GM18526 (cell line): ENCODE data around the gene ERC2.

Source experiments
- POLR2A ChIP-seq: IDR thresholded peaks from 3 replicates; pipeline ENCODE4 v1.6.1; 2011; ENCODE audit not compliant: insufficient read length; ENCODE audit errors: extremely low read depth

The ERC2 gene

DNA sequence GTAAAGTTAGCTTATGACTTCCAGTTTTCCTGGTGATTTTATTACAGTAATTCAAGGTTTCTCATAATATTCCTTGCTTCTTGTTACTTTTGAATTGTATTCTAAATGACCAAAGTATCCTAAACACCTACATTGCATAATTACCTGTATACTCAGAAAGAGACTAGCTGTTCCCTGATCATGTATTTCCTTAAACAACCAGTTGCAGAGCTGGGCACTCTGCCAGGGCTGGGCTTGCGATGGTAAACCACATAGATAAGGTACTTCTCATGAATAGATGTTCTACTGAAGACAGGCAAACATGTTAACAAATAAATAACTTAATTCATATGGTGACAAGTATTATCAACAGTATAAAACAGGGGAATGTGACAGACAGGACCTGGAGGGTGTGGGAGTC is 838.8 kb downstream of the ERC2 start:
- no peak for TF ChIP-seq POLR2A

DNA sequence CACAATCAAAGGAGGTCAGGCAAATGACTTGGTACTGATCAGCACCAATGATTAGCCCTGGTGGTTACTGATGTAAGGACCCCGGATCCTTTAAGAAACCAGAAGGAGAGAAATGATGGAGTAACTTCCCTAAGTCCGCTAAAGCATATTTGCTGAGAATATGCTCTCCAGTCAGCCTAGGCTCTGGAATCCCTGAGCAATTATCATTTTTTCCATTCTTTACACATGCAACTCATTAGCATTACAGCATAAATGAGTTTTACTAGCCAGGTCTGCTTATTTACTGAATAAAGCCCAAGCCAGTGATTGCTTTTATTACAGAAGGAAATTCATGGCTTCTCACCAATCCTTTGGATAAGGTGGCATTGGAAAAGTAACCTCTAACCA is 842.0 kb downstream of the ERC2 start:
- TF ChIP-seq POLR2A, result no peak

DNA sequence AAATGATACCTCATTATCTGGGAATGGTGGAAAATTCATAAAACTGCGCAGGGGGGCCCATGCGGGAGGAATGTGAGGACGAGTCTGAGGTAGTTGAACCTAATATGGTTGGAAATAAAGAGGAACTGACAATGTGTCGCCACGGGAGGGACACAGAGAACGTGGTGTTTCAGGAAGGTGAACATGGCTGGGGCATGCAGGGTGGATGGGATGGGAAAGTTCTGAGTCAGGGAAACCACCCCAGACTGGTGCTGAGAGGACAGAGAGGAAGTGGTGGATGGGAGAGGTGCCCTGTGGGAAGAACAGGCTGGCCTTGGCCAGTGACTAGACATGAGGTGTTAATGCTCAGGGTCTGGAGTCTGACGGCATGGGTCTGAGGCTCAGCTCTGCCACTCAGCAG is 844.0 kb downstream of the ERC2 start:
- no peak for TF ChIP-seq POLR2A

DNA sequence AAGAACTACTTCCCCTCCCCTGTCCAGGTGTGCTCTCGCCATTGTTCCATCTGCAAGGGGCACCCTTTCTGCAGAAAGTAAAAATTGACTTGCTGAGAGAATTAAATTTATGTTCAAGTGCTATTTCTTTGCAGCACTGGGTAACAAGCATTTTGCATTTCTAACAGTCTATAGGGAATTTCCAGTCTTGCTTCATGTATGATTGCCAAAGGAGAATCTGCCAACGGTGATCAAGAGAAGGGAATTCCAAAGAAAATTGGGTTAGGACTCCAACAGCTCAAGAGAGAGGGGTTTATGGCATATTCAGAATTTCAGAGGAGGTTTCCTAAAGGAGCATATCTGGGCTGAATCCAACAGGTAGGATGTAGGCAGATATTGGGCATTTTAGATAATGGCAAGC is 844.5 kb downstream of the ERC2 start:
- TF ChIP-seq POLR2A, result no peak

DNA sequence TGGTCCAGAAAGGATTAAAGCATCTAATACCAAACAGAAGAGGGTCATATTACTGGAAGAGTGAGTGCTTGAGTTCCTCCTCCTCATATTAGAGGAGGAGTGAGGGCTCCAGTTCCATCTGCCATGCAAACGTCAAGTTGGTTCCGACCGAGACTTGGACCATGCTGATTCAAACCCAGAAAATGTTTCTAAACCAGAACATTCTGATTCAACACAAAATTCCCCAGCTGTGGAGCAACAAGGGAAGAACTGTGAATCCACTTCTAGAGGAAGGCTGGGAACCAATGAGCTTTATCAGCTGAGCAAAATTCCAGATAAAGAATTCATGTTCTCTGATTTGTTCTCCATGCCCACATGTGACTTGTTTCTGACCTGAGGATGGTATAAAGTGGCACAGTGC is 845.5 kb downstream of the ERC2 start:
- no peak for TF ChIP-seq POLR2A

DNA sequence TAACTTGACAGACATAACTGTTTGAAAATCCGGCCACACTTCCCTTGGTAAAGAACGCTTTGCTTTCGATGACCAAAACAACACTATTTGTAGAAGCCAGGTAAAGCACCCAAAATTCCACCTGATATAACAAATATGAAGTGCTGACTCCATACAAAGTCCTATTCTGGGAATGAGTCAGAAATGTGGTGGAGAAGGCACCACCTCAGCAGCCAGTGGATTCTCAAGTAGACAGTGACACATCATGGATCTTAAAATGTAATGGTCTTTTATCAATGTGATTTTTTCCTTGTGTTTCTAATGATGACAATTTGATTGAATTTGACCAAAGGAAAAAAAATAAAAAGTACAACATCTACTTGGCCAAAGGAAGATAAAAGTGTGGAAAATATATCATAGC is 846.2 kb downstream of the ERC2 start:
- no peak for TF ChIP-seq POLR2A

DNA sequence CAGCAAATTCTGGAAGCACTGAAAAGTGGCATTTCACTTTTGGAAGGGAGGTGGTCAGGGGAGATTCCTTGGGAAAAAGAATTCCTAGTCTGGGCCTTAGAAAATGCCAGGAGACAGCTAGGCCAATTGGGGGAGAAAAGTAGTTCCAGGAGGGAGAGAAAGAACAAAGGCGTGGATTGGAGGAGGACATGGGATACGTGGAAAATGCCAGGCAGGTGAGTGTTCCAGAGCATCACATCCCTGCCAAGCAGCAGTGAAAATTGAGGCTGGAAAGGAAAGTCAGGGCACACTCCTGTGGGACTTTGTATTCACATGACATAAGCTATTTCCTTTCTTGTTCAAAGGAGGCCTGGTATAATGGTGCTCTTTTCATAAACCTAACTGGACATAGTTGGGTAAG is 846.6 kb downstream of the ERC2 start:
- TF ChIP-seq POLR2A, result no peak

DNA sequence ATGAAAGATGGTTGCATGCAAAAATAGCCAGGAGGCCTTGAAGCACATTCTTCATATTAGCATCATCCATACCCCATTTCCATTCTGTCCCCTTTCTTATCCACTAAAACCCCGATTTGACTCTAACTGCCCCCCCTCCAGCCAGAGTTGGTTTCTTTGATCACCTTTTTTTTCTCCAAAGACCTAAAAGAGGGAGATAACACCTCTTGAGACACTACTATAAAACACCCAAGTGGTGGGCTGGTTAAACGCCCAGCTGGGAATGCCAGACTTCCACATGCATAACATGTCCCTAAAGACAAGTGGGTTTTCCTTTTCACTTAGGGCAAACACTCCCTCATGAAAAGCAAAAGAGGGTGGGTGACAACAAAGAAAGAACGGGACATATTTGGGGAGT is 847.2 kb downstream of the ERC2 start:
- TF ChIP-seq POLR2A, result no peak

DNA sequence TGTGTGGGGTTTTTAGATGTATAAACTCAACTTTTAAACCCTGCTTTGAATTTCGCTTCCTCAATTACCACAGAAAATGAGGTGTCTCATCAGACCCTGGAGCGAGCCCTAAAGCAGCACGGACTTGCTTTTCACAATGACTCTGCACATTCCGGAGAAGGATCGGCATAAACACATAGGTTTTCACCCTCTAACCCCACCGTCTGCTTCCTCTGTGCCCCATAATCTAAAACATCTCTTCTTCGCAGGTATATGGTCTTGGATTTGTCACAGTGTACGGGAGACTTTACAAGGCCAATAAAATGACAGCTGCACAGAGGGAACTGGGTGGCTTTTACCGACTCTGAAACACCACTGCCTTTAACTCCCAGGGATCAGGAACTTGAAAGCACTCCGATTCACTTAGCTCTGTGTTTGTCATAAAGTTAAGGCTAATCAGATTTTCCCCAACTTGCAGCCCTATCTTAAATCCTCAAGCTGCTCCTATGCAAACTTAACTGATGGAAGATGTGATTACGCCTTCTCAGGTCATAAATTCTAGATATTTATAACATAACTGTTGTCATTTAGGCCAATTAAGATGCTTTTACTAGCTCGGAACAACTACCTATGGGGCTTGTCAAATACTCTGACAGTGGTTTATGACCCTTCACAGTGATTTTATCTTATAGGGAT is 847.8 kb downstream of the ERC2 start:
- no peak for TF ChIP-seq POLR2A

DNA sequence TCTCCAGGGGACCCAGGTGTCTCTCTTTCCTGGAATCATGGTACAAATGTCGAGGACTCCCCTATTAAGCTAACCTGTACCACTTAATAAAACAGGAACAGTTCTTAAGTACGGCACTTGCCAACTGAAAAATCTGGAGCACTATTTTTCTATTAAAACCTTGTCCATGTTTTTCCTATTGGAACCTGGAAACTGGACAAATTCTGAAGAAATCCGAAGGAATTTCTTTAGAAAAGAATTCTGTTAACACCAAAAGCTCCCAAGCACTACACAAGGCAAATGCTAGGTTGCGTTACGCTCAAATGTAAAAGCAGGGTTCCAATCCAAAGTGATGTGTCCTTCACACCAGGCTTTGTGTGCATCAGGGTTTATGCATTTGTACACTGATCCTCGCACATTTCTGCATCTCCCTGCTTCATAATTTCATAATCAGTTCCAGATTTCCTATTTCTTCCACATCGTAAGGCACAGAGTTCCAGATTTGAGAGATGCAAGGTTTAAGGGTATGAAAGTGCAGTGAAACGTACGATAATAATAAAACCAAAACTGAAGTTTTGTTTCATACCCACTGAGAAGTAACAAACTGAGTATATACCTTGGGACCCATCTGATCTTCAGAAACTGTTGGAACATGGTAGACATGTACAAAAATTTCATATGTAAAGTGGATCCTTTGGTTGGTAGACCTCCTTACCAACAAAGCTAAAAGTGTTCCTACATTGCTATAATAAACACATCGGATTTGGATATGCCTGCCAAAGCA is 849.0 kb downstream of the ERC2 start:
- no peak for TF ChIP-seq POLR2A

DNA sequence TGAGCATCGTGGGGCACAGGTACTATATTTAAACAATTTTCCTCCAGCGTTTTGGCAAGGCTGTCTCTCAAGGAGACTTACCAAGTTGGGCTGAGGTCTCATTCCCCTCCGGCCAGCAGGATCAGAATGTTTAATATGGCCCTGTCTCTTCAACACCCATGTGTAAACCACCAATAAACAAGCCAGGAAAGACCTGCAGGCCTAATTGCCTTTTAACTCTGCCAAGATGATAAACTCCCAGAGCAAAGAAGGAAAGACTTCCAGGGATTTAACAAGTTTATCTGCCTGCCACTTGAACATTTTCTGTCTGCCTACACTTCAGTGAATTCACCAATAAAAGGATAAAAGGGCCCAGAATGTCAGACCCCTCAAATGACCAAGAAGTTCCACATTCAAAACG is 850.9 kb downstream of the ERC2 start:
- no peak for TF ChIP-seq POLR2A

DNA sequence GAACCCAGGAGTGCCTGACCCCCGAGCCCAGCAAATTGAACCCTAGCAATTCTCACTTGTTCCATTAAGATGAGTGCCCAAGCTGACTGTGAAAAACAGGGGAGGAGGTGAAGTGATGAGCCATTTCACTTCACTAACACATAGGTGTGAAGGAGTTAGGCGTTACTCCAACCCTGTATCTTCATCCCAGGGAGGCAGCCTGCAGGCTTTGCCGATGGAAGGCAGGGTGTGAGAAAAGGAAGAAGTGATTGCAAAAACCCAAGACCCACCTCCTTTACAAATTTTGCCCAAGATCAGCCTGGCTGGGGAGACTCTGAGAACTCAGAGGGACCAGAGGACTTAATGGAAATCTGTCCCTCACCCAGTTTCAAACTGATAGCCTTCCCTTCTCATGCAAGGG is 851.5 kb downstream of the ERC2 start:
- no peak for TF ChIP-seq POLR2A

DNA sequence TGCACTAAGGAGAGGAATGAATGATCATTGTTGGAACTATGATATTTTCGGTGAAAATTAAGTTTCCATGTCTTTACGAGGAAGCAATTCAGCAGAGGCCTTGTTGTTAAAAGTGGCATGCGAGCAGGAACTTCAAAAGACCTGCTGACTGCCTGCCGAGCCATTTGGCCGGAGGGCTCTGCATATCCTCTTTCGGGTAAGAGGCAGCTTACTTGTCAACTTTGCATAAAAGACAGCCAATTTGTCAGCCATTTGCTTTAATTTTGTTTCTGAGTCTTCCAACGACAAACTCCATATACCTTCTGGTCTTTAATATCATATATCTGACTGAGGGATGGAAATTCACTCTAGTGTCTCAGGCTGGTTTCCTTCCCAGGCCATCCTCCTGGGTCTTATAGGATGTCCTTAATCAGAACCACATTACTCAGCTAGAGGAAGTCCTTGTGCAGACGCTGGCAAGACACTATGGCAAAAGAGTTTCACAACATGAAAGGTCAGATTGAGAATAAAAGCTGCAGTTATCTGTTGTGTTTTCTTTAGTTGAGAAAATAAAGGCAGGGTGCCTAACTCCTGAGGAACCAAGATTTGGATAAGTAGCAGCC is 852.5 kb downstream of the ERC2 start:
- TF ChIP-seq POLR2A, result no peak

DNA sequence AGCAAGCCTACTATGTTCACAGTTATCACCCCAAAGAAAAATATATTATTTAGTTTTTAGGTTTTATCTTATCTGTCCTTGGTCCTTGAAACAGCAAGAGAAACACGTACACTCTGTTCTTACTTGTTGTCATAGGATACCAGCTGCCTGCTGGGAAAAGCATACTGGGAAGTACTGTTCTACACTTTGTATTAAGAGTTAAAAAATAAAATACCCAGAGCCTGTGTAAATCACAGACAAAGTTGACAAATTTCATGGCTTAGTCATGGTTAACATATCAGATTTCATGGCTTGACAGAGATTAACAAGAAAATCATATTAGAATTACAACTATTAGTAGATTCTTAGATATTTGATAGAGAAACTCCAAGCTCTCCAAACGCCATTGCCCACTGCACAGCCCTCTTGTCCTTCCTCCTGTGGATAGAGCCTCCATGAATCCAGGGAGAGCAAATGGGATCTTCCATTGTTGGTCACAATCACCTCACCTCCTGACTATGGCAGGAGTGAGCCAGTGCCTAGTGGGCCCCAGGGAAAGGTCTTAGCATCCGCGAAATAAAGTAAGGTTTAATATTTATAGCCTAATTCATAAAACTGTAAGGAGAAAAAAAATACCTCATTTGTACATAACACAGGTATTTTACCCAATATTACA is 853.1 kb downstream of the ERC2 start:
- no peak for TF ChIP-seq POLR2A

DNA sequence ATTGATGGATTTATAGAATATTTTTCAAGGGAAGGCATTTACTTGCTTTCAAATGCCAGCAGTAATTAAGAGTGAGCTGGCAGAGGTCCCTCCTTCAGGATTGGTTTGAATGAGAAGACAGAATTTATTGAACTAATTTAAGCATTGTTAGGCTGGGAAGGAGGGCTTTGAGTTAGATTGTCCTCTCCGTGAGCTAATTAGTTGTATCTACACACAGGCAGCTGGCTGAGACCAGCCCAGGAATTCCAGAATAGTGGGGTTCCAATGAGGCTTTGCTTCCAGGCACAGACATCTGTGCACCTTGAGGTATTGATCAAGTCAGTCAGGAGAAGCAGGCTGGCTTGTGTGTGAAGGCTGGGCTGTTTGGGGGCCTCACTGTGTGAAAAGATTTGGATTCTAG is 857.1 kb downstream of the ERC2 start:
- no peak for TF ChIP-seq POLR2A

DNA sequence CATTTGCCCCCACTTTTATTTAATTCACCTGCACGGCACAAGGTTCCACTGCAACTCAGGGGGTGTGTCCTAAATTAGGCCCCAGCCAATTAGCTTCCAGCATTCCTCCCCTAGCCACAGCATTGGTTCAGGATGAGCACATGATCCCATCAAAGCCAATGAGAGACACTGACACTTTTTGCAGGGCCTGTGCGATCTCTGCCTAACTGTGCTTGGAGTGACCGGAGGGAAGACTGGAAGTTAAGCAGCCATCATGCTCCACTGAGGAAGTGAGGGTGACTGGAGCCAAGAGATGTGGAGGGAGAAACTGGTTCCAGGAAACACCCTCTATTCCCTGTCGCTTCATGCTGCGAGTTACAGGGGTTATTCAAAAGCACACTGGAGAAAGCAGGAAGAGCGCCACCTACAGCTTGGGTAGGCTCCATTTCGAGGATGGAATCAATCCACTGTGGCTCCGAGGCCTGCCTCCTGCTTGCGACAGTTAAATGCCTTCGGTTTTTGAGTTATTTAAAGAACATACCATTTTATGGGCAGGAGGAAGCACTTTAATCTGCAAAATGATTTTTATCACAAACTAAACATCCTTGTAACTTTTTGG is 858.9 kb downstream of the ERC2 start:
- no peak for TF ChIP-seq POLR2A
